Neutrophil (primary cell): ENCODE results near the gene ST6GALNAC5.

Experiments
- H3K27ac ChIP-seq: fragments of 200-600 bp; sonication (generic); 2 replicates; pipeline ENCODE4 v1.5.1; 2016; ENCODE audit warnings: mild to moderate bottlenecking, moderate library complexity
- H3K27me3 ChIP-seq: fragments of 200-600 bp; sonication (generic); 2 replicates; pipeline ENCODE4 v1.6.0; 2016; ENCODE audit warnings: mild to moderate bottlenecking
- H3K36me3 ChIP-seq: fragments of 200-600 bp; sonication (generic); 2 replicates; pipeline ENCODE4 v1.5.1; 2017
- H3K4me1 ChIP-seq, 2 experiments: fragments of 200-600 bp in 1 of 2; sonication (generic) in 1 of 2; 1 replicate in 1 of 2; 2 replicates in 1 of 2; pipeline versions ENCODE4 v1.5.1 to v1.6.1; 2013 to 2016; ENCODE audit warnings: low read depth in 1 of 2, low read length in 1 of 2, mild to moderate bottlenecking in 1 of 2, moderate library complexity in 1 of 2; ENCODE audit not compliant: control insufficient read depth in 1 of 2, insufficient read depth in 1 of 2
- H3K4me3 ChIP-seq, 2 experiments: fragments of 200-600 bp in 1 of 2; sonication (generic) in 1 of 2; 1 replicate in 1 of 2; 2 replicates in 1 of 2; pipeline ENCODE4 v1.5.1; 2013 to 2016; ENCODE audit warnings: low read depth in 1 of 2, low read length in 1 of 2, mild to moderate bottlenecking in 1 of 2, moderate library complexity in 1 of 2
- H3K9me3 ChIP-seq: fragments of 200-600 bp; sonication (generic); 2 replicates; pipeline ENCODE4 v1.5.1; 2016
- TF ChIP-seq, protein P1 (sequence below): fragments of 200-600 bp; sonication (generic); IDR thresholded peaks from 2 replicates; pipeline ENCODE4 v1.5.1; 2016; ENCODE audit warnings: antibody characterized with exemption

Gene ST6GALNAC5

DNA sequence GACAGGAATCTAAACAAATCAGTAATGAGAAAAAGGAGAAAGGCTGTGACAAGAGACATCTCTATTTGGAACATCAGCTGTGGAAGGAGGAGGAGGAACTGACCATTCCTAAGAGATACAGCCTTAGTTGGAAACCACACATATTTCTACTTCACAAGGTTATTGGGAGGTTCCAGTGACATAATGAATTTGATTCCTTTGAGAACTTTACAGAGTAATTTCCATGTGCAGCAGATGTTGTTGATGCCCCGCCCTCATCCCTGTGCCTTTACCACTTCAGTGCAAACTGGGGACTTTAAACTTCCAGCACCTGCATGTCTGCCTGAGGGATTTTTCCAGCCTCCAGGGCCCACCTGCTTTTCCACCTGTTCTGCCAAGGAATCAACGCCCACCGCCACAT lies 9.3 kb upstream of the ST6GALNAC5 start:
- H3K9me3 ChIP-seq: no peaks in the 10 kb centered on the region
- H3K27me3 ChIP-seq: peaks cover 32% of the 10 kb centered on the region
- no peaks in the 10 kb centered on the region for H3K4me1 ChIP-seq
- H3K36me3 ChIP-seq: no peaks in the 10 kb centered on the region
- TF ChIP-seq, protein P1, sequence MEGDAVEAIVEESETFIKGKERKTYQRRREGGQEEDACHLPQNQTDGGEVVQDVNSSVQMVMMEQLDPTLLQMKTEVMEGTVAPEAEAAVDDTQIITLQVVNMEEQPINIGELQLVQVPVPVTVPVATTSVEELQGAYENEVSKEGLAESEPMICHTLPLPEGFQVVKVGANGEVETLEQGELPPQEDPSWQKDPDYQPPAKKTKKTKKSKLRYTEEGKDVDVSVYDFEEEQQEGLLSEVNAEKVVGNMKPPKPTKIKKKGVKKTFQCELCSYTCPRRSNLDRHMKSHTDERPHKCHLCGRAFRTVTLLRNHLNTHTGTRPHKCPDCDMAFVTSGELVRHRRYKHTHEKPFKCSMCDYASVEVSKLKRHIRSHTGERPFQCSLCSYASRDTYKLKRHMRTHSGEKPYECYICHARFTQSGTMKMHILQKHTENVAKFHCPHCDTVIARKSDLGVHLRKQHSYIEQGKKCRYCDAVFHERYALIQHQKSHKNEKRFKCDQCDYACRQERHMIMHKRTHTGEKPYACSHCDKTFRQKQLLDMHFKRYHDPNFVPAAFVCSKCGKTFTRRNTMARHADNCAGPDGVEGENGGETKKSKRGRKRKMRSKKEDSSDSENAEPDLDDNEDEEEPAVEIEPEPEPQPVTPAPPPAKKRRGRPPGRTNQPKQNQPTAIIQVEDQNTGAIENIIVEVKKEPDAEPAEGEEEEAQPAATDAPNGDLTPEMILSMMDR: no peak
- no peak overlapping the region for H3K27ac ChIP-seq
- H3K4me3 ChIP-seq: no peak overlapping the region

DNA sequence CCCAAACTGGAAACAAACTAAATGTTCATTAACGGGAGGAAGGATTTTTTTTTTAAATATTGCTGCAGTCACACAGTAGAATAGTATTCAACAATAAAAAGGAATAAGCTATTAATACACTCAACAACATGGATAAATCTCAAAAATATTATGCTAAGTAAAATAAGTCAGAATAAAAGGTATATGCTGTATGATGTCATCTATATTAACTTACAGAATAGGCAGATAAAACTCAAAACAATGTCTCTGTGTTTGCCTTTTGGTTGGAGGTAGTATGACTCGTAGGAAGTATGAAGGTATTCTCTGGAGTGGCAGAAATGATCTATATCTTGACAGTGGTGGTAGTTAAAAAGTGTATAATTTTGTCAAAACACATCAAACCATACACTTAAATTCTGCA lies 6.1 kb upstream of the ST6GALNAC5 start:
- TF ChIP-seq, protein P1: no peak
- H3K27me3 ChIP-seq: peaks cover 64% of the 10 kb centered on the region
- no peak overlapping the region for H3K27ac ChIP-seq
- no peaks in the 10 kb centered on the region for H3K4me1 ChIP-seq
- H3K4me3 ChIP-seq: no peak overlapping the region
- H3K9me3 ChIP-seq: no peaks in the 10 kb centered on the region
- no peaks in the 10 kb centered on the region for H3K36me3 ChIP-seq

- Histone ChIP-seq H3K27ac (no peak overlapping the region), H3K9me3 (no peaks in the 10 kb centered on the region), H3K27me3 (peaks cover 70% of the 10 kb centered on the region), H3K36me3 (no peaks in the 10 kb centered on the region), H3K4me3 (no peak overlapping the region), H3K4me1 (peaks cover 2 to 3% of the 10 kb centered on the region in 2 experiments)
- TF ChIP-seq, protein P1: no peak
Observed at GRCh38 chr1:76862447-76862846, 4.8 kb upstream of the ST6GALNAC5 start.

GRCh38 chr1:76864383-76864782 lies 2.9 kb upstream of the ST6GALNAC5 start:
- Histone ChIP-seq H3K27ac (no peak overlapping the region), H3K9me3 (no peaks in the 10 kb centered on the region), H3K4me1 (peaks cover 5 to 20% of the 10 kb centered on the region in 2 experiments), H3K4me3 (no peak overlapping the region), H3K36me3 (no peaks in the 10 kb centered on the region), H3K27me3 (peaks cover 76% of the 10 kb centered on the region)
- TF ChIP-seq, protein P1: no peak

- TF ChIP-seq, protein P1: no peak
- Histone ChIP-seq H3K4me1 (peaks cover 5 to 20% of the 10 kb centered on the region in 2 experiments), H3K36me3 (no peaks in the 10 kb centered on the region), H3K9me3 (no peaks in the 10 kb centered on the region), H3K4me3 (no peak overlapping the region), H3K27me3 (peaks cover 90% of the 10 kb centered on the region), H3K27ac (no peak overlapping the region)
Observed at GRCh38 chr1:76865696-76866286, 1.5 kb upstream of the ST6GALNAC5 start.
